Measurements from ENCODE around the gene UCHL5.
"Not testable (repeated sequence)": the region's sequence is repeated elsewhere in the genome, so short reads cannot be mapped to it uniquely, and the experiment has no call there.

UCHL5 gene

GRCh38 chr1:193009501-193009900 lies 49.7 kb downstream of the UCHL5 start:
- DNase-seq (ENCODE audit: low spot score), result no peak

GRCh38 chr1:193005785-193006184 lies 53.4 kb downstream of the UCHL5 start:
- no peak for DNase-seq (ENCODE audit: low spot score)

GRCh38 chr1:192998536-192998935 lies 60.6 kb downstream of the UCHL5 start:
- no peak for DNase-seq (ENCODE audit: low spot score)

- no peak for DNase-seq (ENCODE audit: low spot score)
These were observed 65.0 kb downstream of the UCHL5 start for GRCh38 chr1:192994141-192994540.

- no peak for DNase-seq (ENCODE audit: low spot score)
These were observed 65.6 kb downstream of the UCHL5 start for GRCh38 chr1:192993426-192994085.

GRCh38 chr1:192986748-192987334 lies 72.3 kb downstream of the UCHL5 start:
- not testable (repeated sequence) for DNase-seq (ENCODE audit: low spot score)

GRCh38 chr1:192986110-192986747 lies 72.9 kb downstream of the UCHL5 start:
- no peak for DNase-seq (ENCODE audit: low spot score)

GRCh38 chr1:192984080-192984479 lies 75.1 kb downstream of the UCHL5 start:
- DNase-seq (ENCODE audit: low spot score), result no peak

GRCh38 chr1:192983349-192983980 lies 75.7 kb downstream of the UCHL5 start:
- DNase-seq (ENCODE audit: low spot score), result no peak

- DNase-seq (ENCODE audit: low spot score), result no peak
These were observed 78.3 kb downstream of the UCHL5 start for GRCh38 chr1:192980856-192981255.

GRCh38 chr1:192980334-192980733 lies 78.8 kb downstream of the UCHL5 start:
- not testable (repeated sequence) for DNase-seq (ENCODE audit: low spot score)

- DNase-seq (ENCODE audit: low spot score), result no peak
These were observed 79.6 kb downstream of the UCHL5 start for GRCh38 chr1:192979542-192979941.

GRCh38 chr1:192978195-192978710 lies 80.9 kb downstream of the UCHL5 start:
- DNase-seq (ENCODE audit: low spot score), result no peak

- DNase-seq (ENCODE audit: low spot score), result no peak
These were observed 82.0 kb downstream of the UCHL5 start for GRCh38 chr1:192977089-192977706.

- DNase-seq (ENCODE audit: low spot score), result no peak
These were observed 82.6 kb downstream of the UCHL5 start for GRCh38 chr1:192976576-192976975.

GRCh38 chr1:192974701-192975100 lies 84.5 kb downstream of the UCHL5 start:
- no peak for DNase-seq (ENCODE audit: low spot score)

- DNase-seq (ENCODE audit: low spot score), result no peak
These were observed 85.2 kb downstream of the UCHL5 start for GRCh38 chr1:192973988-192974387.

GRCh38 chr1:192973202-192973601 lies 86.0 kb downstream of the UCHL5 start:
- DNase-seq (ENCODE audit: low spot score), result no peak

GRCh38 chr1:192969091-192969490 lies 90.1 kb downstream of the UCHL5 start:
- DNase-seq (ENCODE audit: low spot score), result no peak

GRCh38 chr1:192968323-192968722 lies 90.8 kb downstream of the UCHL5 start:
- DNase-seq (ENCODE audit: low spot score), result no peak

- no peak for DNase-seq (ENCODE audit: low spot score)
These were observed 91.3 kb downstream of the UCHL5 start for GRCh38 chr1:192967901-192968300.

GRCh38 chr1:192967211-192967877 lies 91.8 kb downstream of the UCHL5 start:
- DNase-seq (ENCODE audit: low spot score), result no peak
